Activated naive CD4-positive, alpha-beta T cell treated with anti-CD3 and anti-CD28 coated beads, Interleukin-2, amount 50 U/mL, for 24 hours (primary cell): ENCODE measurements around the gene LMAN2.

Experiments used
- H3K27ac Mint-ChIP-seq: one replicate; pipeline ENCODE4 v1.8.0; 2021; ENCODE audit warnings: mild to moderate bottlenecking, mixed read lengths
- H3K27me3 Mint-ChIP-seq: one replicate; pipeline ENCODE4 v1.8.0; 2021; ENCODE audit warnings: mixed read lengths
- H3K36me3 Mint-ChIP-seq: one replicate; pipeline ENCODE4 v1.8.0; 2021; ENCODE audit warnings: mixed read lengths
- H3K4me1 Mint-ChIP-seq: one replicate; pipeline ENCODE4 v1.8.0; 2021; ENCODE audit warnings: mixed read lengths
- H3K4me3 Mint-ChIP-seq: one replicate; pipeline ENCODE4 v1.8.0; 2021; ENCODE audit warnings: mild to moderate bottlenecking, mixed read lengths
- H3K9me3 Mint-ChIP-seq: one replicate; pipeline ENCODE4 v1.8.0; 2021; ENCODE audit warnings: mixed read lengths

The LMAN2 gene, protein sequence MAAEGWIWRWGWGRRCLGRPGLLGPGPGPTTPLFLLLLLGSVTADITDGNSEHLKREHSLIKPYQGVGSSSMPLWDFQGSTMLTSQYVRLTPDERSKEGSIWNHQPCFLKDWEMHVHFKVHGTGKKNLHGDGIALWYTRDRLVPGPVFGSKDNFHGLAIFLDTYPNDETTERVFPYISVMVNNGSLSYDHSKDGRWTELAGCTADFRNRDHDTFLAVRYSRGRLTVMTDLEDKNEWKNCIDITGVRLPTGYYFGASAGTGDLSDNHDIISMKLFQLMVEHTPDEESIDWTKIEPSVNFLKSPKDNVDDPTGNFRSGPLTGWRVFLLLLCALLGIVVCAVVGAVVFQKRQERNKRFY

DNA sequence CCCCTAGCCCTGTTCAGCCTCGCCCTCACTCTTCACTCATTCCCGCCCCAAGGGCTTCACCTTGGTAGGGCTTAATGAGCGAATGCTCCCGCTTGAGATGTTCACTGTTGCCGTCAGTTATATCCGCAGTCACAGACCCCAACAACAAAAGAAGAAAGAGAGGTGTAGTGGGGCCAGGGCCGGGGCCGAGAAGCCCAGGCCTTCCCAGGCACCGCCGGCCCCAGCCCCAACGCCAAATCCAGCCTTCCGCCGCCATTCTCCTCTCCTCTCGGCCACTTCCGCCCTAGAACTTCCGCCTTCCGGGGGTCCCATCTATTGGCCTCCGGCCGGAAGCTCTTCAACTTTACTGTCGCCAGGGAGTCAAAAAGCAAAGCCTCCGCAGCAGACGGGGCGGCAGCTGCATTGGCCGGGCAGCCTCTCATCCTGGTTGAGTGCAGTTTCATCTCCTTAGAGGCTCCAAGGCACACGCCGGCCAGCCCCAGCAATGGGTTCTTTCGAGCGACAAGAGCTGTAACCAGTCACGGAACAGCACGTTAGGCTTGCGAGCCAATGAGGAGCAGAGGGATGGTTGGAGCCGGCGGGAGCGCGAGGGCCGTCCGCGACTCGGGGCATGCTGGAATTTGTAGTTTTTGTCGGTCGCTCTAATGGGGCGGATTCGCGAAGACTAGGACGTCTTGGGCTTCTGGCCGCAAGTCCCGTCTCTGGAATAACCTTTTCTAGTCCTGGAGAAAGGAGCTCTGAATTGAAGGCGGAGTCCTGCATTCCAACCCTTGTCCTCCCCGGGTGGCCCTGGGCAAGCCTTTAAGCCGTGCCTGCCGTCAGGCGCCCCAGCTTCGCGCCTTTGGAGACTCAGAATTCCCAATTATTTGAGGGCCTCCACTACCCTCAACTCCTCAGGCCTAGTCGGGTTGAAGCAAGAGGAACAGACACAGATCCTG lies at the start of gene LMAN2:
LMAN2 (minus strand) TSS at position 277 of the 938 bp plus-strand sequence; CDS start at position 256, 21 bp downstream.
- Mint-ChIP-seq H3K9me3 (no peaks in the 10 kb centered on the region), H3K4me1 (peaks cover 63% of the 10 kb centered on the region), H3K27ac (peak within 1 kb of the TSS; percentile 100), H3K4me3 (peak within 1 kb of the TSS; percentile 99), H3K36me3 (peaks cover 3% of the 10 kb centered on the region), H3K27me3 (no peaks in the 10 kb centered on the region)

DNA sequence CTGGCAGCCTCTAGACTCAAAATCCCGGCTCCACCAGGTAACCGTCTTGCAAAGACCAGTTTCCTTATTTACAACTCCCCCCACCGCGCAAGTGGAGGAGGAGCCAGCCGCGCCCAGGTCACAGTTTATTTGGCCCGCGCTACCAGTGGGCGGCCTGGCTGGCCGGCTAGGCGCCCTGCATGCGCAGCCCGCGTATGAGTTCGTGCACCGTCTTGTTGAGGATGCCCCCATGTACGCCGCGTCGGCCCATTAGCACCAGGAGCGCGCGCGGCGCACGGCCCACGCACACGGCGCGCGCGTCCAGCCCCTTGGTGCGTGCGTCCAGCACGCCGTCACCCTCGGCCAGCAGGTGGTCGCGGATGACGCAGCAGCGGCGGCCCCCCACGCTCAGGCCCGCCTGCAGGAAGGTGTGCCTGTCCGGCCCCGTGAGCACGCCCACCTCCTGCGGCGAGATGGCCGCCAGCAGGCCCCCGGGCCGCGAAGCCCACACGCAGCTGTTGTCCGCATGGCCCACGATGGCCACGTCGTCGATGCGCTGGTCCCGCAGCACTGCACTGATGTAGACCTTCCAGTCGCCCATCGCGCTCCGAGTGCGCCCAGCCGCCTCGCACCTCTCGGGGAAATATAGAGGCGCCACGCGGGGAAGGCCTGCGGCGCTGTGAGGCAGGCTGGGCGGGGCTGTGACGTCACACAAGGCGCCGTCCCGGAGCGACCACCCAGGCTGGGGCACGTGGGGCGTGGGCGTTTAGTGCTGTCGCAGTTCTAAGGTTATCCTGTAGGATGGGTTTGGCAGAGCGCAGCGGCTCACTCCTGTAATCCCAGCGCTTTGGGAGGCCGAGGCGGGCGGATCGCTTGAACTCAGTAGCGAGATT lies 48.8 kb upstream of the LMAN2 start, which contains the start of gene PFN3:
PFN3 (minus strand) TSS at position 665 of the 872 bp plus-strand sequence; CDS start at position 580, 85 bp downstream.
- peaks cover 19% of the 10 kb centered on the region for H3K4me1 Mint-ChIP-seq
- no peak within 1 kb of the TSS for H3K4me3 Mint-ChIP-seq
- peak within 1 kb of the TSS; percentile 18 for H3K27ac Mint-ChIP-seq
- peaks cover 5% of the 10 kb centered on the region for H3K27me3 Mint-ChIP-seq
- no peaks in the 10 kb centered on the region for H3K36me3 Mint-ChIP-seq
- no peaks in the 10 kb centered on the region for H3K9me3 Mint-ChIP-seq

DNA sequence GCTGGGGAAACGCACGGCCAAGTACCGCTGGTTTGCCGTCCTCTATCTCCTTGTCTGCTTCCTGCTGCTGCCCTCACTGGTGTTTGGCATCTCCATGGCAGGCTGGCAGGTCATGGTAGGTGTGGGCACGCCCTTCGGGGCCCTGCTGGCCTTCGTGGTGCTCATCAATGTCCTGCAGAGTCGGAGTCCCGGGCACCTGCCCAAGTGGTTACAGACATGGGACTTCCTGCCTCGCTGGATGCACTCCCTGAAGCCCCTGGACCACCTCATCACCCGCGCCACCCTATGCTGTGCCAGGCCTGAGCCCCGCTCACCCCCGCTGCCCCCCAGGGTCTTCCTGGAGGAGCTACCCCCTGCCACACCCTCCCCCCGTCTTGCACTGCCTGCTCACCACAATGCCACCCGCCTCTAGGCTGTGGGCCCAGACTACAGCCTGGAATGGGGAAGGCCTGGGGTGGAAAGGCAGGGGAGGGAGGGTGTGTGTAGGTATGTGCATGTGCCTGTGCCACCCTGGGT lies 46.5 kb upstream of the LMAN2 start:
- no peak overlapping the region for H3K4me3 Mint-ChIP-seq

DNA sequence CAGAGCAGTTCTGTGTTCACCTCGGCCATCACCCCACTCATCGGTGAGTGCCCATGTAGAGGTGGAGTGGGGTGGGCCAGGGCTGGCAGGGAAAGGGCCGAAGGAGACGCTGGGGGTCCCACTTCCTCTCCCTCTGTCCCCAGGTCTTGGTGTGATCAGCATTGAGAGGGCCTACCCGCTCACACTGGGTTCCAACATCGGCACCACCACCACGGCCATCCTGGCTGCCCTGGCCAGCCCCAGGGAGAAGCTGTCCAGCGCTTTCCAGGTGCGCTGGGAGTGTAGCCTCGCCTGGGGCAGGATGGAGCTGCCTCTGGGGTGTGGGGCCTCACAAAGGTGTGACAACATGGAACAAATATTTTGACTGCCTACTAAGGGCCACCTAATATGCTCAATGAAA lies 45.3 kb upstream of the LMAN2 start:
- Mint-ChIP-seq H3K27me3 (peaks cover 4% of the 10 kb centered on the region), H3K4me1 (no peaks in the 10 kb centered on the region), H3K27ac (no peak overlapping the region), H3K9me3 (no peaks in the 10 kb centered on the region), H3K36me3 (no peaks in the 10 kb centered on the region), H3K4me3 (no peak overlapping the region)

More for the DNA sequence above, 46.5 kb upstream of the LMAN2 start:
- peaks cover 5% of the 10 kb centered on the region for H3K27me3 Mint-ChIP-seq
- H3K9me3 Mint-ChIP-seq: no peaks in the 10 kb centered on the region
- H3K27ac Mint-ChIP-seq: no peak overlapping the region
- H3K36me3 Mint-ChIP-seq: no peaks in the 10 kb centered on the region
- H3K4me1 Mint-ChIP-seq: peaks cover 7% of the 10 kb centered on the region

DNA sequence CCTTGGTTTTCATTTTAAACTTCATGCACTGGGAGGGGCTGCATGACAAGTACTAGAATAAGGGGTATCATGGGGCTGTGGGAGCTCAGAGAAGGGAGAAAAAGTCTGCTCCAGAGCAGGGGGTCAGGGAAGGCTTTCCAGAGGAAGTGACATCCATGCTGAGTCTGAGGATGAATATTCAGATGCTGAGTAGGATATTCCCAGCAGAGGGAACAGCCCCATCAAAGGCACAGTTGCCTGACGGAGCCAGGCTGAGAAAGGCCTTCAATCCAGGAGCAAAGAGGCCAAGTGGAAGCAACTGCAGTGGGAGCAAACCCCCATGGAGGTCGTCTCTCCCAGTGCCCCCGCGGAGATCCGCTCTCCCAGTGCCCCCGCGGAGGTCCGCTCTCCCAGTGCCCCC lies 44.6 kb upstream of the LMAN2 start:
- H3K4me3 Mint-ChIP-seq: no peak overlapping the region
- no peak overlapping the region for H3K27ac Mint-ChIP-seq
- H3K9me3 Mint-ChIP-seq: no peaks in the 10 kb centered on the region
- H3K27me3 Mint-ChIP-seq: no peaks in the 10 kb centered on the region
- peaks cover 5% of the 10 kb centered on the region for H3K4me1 Mint-ChIP-seq
- no peaks in the 10 kb centered on the region for H3K36me3 Mint-ChIP-seq

DNA sequence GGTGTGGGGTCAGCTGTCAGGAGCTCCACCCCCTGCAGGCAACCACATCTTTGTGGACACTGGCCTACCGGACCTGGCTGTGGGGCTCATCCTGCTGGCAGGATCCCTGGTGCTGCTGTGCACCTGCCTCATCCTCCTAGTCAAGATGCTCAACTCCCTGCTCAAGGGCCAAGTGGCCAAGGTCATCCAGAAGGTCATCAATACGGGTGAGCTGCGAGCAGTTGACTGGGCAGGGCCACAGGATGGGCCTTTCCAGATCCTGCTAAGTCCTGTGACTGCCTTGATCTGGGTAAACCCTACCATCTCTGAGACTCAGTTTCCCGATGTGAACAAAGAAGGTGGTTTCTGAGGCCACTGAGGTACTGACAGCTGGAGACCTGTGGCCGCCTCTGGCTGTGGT lies 42.5 kb upstream of the LMAN2 start:
- Mint-ChIP-seq H3K9me3 (no peaks in the 10 kb centered on the region), H3K4me1 (peaks cover 25% of the 10 kb centered on the region), H3K36me3 (no peaks in the 10 kb centered on the region), H3K27ac (no peak overlapping the region), H3K4me3 (no peak overlapping the region), H3K27me3 (no peaks in the 10 kb centered on the region)

DNA sequence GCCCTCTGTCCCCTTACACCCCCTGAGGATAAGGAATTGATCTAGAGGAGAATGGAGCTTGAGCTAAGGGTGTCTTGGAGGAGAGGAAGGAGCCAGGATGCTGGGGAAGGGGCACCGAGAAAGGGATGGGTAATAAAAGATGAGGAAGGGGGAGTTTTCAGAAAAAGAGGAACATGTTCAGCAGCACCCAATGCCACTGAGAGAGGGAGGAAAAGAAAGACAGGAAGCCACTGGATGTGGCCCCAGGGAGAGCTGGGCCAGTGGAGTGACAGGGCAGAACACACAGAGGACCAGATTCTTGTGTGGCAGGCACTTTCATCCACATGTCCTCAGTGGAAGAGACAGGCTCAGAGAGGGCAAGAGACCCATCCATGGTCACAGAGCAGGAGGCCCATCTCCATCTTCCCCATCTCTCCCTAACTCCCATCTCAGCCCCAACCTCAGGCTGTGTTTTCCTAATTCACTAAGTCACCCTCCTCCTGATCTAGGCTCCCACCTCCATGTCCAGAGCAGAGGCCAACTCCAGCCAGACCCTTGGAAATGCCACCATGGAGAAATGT lies 41.8 kb upstream of the LMAN2 start:
- Mint-ChIP-seq H3K27me3 (no peaks in the 10 kb centered on the region), H3K4me1 (peaks cover 32% of the 10 kb centered on the region), H3K36me3 (no peaks in the 10 kb centered on the region), H3K27ac (no peak overlapping the region), H3K4me3 (no peak overlapping the region), H3K9me3 (no peaks in the 10 kb centered on the region)

DNA sequence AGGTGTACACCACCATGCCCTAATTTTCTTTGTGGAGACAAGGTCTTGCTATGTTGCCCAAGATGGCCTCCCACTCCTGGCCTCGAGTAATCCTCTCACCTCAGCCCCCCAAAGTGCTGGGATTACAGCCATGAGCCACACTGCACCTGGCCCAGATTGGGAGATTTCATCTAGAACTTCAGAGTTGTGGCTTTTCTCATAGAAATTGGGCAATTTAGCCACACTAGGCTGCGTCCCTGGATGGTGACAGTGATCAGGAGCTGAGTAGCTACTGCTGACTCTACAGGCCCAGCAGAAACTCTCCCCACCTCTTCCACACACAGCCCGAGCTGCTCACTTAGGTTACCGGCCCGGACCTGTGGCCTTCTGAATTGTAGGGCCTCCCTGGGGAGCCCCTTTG lies 41.3 kb upstream of the LMAN2 start:
- H3K4me1 Mint-ChIP-seq: peaks cover 34% of the 10 kb centered on the region
- no peaks in the 10 kb centered on the region for H3K9me3 Mint-ChIP-seq
- H3K36me3 Mint-ChIP-seq: no peaks in the 10 kb centered on the region
- H3K4me3 Mint-ChIP-seq: no peak overlapping the region
- no peaks in the 10 kb centered on the region for H3K27me3 Mint-ChIP-seq
- H3K27ac Mint-ChIP-seq: no peak overlapping the region

DNA sequence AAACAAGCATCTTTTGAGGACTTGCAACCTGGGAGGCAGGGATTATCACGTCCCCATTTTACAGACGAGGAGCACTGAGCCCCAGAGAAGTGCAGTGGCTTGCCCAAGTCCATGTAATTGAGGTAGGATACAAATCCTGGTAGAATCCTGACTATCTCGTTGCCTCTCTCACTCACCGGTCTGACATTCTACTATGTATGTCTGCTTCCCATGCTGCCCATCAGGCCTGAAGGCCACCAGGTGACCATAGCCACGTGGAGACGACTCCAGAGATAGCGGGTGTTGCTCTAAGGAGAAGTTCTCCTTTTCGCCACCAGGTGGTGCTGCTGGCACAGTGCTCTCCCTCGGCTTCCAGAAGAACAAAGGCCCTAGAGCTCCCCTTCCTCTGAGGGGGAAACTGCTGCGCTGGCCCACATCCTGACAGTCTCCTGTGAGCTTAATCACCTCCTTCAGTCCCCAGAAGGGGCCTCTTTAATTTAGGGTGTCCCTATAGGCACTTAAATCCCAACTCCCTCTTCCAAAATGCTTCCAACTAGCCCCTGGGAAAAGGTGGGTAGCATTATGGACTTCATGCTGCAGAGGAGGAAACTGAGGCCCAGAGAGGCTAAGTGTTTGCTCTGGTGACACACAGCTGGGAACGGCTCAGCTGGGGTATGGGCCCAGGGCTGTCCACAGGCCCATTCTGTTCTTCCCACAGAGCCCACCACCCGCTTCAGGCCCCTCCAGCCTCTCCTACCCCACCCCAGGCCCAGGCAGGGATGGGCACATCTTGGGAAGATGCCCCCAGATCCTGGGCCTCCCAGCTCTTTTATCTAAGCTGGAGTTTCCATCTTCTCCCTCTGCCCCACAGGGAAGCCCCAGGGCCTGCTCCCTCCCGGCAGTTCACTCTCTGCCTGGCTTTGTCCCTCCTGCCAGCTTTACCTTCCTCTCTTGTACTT lies 39.2 kb upstream of the LMAN2 start:
- Mint-ChIP-seq H3K27ac (peak overlapping the region; percentile 63), H3K27me3 (no peaks in the 10 kb centered on the region), H3K36me3 (no peaks in the 10 kb centered on the region), H3K9me3 (no peaks in the 10 kb centered on the region), H3K4me3 (peak overlapping the region; percentile 15), H3K4me1 (peaks cover 34% of the 10 kb centered on the region)

DNA sequence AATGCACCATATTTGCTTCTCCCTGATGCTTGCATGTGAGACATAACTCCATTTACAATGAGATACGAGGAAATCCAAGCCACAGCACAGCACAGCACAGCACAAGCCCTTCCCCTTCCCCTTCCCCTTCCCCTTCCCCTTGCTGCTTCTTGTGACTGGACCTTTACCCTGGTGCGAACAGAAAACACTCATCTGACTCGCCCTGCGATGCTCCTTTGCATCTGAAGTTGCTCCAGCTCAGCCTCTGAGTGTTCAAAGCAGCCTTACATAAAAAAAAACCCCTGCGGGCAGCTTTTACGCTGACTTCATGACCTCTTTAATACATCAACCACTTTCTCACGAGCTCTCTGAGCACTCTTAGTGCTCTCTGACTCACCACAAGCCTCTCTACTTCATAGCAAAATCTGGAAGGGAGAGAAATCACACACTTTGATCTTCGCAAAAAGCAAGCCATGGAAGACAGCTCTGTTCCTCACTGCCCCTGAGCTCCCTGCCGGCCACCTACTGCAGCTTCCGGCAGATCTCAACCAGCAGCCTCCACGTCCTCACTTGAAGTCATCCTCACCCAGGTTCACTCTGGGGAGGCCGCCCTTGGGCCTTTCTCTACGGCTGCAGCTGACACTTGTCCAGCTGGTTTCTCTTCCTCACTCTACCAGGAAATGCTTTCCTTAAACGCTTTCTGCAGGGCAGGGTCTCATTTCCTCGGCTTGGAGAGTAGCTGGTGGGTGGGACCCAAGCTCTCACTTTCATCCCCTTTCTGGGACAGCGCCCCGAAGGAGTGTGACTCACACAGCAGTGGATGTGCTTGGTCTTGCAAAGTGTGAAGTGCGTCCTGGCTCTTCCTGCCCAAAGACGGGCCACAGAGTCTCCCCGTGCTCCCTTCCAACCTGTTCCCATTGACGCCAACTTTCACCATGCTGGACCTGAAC lies 38.0 kb upstream of the LMAN2 start:
- peak overlapping the region; percentile 53 for H3K4me3 Mint-ChIP-seq
- no peaks in the 10 kb centered on the region for H3K36me3 Mint-ChIP-seq
- no peaks in the 10 kb centered on the region for H3K27me3 Mint-ChIP-seq
- peak overlapping the region; percentile 66 for H3K27ac Mint-ChIP-seq
- H3K4me1 Mint-ChIP-seq: peaks cover 34% of the 10 kb centered on the region
- H3K9me3 Mint-ChIP-seq: no peaks in the 10 kb centered on the region

DNA sequence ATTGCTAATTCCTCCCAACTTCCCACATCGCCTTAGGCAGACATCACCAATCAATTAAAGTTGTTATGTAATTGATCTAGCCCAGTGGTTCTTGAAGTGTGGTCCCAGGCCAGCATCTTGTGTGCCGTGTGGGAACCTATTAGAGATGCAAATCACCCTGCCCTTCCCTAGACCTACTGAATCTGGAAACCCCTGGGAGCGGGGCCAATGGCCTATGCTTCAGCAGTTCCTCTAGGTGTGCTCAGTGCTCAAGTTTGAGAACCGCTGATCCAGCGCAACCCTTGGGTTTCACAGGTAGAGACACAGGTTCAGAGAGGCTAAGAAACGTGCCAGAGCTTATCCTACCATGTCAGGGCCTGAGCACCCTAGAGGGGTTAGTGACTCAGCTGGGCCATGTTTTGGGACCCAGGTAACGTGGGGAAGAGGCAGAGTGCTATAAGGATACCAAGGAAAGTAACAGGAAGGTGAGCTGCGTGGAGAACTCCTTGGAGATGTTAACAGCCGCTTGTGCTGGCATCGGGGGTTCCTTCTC lies 37.1 kb upstream of the LMAN2 start:
- peaks cover 39% of the 10 kb centered on the region for H3K4me1 Mint-ChIP-seq
- H3K27me3 Mint-ChIP-seq: no peaks in the 10 kb centered on the region
- no peaks in the 10 kb centered on the region for H3K9me3 Mint-ChIP-seq
- no peak overlapping the region for H3K4me3 Mint-ChIP-seq
- no peaks in the 10 kb centered on the region for H3K36me3 Mint-ChIP-seq
- peak overlapping the region; percentile 67 for H3K27ac Mint-ChIP-seq

DNA sequence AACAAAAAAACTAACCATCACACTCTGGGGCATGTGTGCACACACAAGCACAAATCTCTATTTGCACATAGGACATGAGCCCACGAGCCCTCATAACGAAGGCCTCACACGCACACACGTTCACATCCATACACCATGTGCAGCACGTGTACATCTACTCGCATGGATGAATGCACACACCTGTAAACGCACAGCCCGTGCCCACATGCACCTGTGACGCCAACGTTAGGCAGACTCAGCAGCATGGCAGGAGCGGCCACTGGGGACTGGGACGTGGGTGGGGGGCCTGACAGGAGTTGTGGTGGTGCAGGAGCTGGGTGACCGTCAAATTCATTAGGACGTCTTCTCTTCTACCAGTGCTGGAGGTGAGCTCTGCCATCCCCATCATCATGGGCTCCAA lies 35.9 kb upstream of the LMAN2 start:
- Mint-ChIP-seq H3K4me3 (no peak overlapping the region), H3K9me3 (no peaks in the 10 kb centered on the region), H3K27ac (no peak overlapping the region), H3K27me3 (no peaks in the 10 kb centered on the region), H3K4me1 (peaks cover 48% of the 10 kb centered on the region), H3K36me3 (no peaks in the 10 kb centered on the region)

DNA sequence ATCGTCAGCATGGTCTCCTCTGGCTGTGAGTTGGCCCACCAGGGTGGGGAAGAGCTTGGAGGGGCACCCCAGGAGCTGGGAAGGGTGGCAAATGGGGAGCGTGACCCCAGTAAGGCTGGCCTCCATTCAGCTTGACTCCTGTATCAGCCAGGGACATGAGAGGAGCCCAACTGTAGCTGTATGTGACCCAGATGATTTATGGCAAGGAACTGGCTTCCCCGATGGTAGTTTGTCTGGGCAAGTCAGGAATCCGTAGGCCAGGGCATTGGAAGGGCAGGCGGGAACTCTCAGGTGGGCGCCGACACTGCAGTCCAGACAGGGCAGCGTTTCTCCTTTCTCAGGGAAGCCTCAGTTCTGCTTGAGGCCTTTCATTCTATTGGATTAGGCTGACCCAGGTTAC lies 35.1 kb upstream of the LMAN2 start:
- H3K36me3 Mint-ChIP-seq: no peaks in the 10 kb centered on the region
- H3K27ac Mint-ChIP-seq: no peak overlapping the region
- H3K27me3 Mint-ChIP-seq: no peaks in the 10 kb centered on the region
- H3K4me3 Mint-ChIP-seq: no peak overlapping the region
- no peaks in the 10 kb centered on the region for H3K9me3 Mint-ChIP-seq
- H3K4me1 Mint-ChIP-seq: peaks cover 51% of the 10 kb centered on the region
